ENCODE measurements around the gene SLC28A1.

SLC28A1 gene

GRCh38 chr15:84944861-84945260 is 60.4 kb downstream of the SLC28A1 start:
- DNase-seq: no peak

- no peak for DNase-seq
These were observed 62.5 kb downstream of the SLC28A1 start for GRCh38 chr15:84946772-84947489.

GRCh38 chr15:84947947-84948830 is 63.7 kb downstream of the SLC28A1 start:
- peak; percentile 87 for DNase-seq

- no peak for DNase-seq
These were observed 64.6 kb downstream of the SLC28A1 start for GRCh38 chr15:84949043-84949442.

GRCh38 chr15:84949845-84950569 is 65.5 kb downstream of the SLC28A1 start:
- DNase-seq: no peak

GRCh38 chr15:84950570-84951111 is 66.2 kb downstream of the SLC28A1 start:
- no peak for DNase-seq

- no peak for DNase-seq
These were observed 67.3 kb downstream of the SLC28A1 start for GRCh38 chr15:84951736-84952135.

- DNase-seq: peak; percentile 62
These were observed 68.7 kb downstream of the SLC28A1 start for GRCh38 chr15:84953136-84953535.

- no peak for DNase-seq
These were observed 69.3 kb downstream of the SLC28A1 start for GRCh38 chr15:84953726-84954125.

GRCh38 chr15:84955089-84955848 is 70.8 kb downstream of the SLC28A1 start:
- DNase-seq: peak; percentile 68

- no peak for DNase-seq
These were observed 71.7 kb downstream of the SLC28A1 start for GRCh38 chr15:84956199-84956598.

- DNase-seq: peak; percentile 48
These were observed 76.1 kb downstream of the SLC28A1 start for GRCh38 chr15:84960391-84961113.

GRCh38 chr15:84961114-84961452 is 76.6 kb downstream of the SLC28A1 start:
- DNase-seq: peak; percentile 100

- DNase-seq: peak; percentile 66
These were observed 77.2 kb downstream of the SLC28A1 start for GRCh38 chr15:84961707-84962106.

- no peak for DNase-seq
These were observed 78.5 kb downstream of the SLC28A1 start for GRCh38 chr15:84962955-84963354.

- no peak for DNase-seq
These were observed 82.9 kb downstream of the SLC28A1 start for GRCh38 chr15:84967380-84967779.

GRCh38 chr15:84968301-84968700 is 83.8 kb downstream of the SLC28A1 start:
- no peak for DNase-seq

GRCh38 chr15:84969257-84969656 is 84.8 kb downstream of the SLC28A1 start:
- no peak for DNase-seq

GRCh38 chr15:84970843-84971242 is 86.4 kb downstream of the SLC28A1 start:
- no peak for DNase-seq

- no peak for DNase-seq
These were observed 89.3 kb downstream of the SLC28A1 start for GRCh38 chr15:84973492-84974460.
